Activated CD4-positive, alpha-beta T cell treated with anti-CD3 and anti-CD28 coated beads for 36 hours (primary cell): ENCODE measurements around the gene TPRG1. TPM values are rescaled to one million over a fixed set of nuclear protein-coding genes. Genes with fewer than 3 reads are reported as not detected.

ENCODE experiments used
- ATAC-seq: fragments of 200-7000 bp; cut with Tn5 transposase; one replicate; pipeline ENCODE4 v1.10.0; 2021; ENCODE audit warnings: mild to moderate bottlenecking, moderate library complexity
- CTCF ChIA-PET: fragments of 350-600 bp; sonication (Branson Sonifier 250); formaldehyde crosslinking; loops from one replicate; lab custom pipeline; 2021; ENCODE audit warnings: antibody characterized with exemption; lab: Charles Lee
- POLR2A ChIA-PET: fragments of 350-600 bp; sonication (Branson Sonifier 250); formaldehyde crosslinking; loops from one replicate; lab custom pipeline; 2021; ENCODE audit warnings: antibody characterized with exemption, inconsistent platforms; lab: Charles Lee
- DNase-seq: peaks from one replicate; pipeline ENCODE4 v3.0.0-alpha.2; 2020
- H3K27ac Mint-ChIP-seq: one replicate; pipeline ENCODE4 v1.8.0; 2021; ENCODE audit warnings: mixed read lengths
- H3K27me3 Mint-ChIP-seq: one replicate; pipeline ENCODE4 v1.8.0; 2021; ENCODE audit warnings: mixed read lengths
- H3K36me3 Mint-ChIP-seq: one replicate; pipeline ENCODE4 v1.8.0; 2021; ENCODE audit warnings: low read depth, mixed read lengths
- H3K4me1 Mint-ChIP-seq: one replicate; pipeline ENCODE4 v1.8.0; 2021; ENCODE audit warnings: mixed read lengths
- H3K4me3 Mint-ChIP-seq: one replicate; pipeline ENCODE4 v1.8.0; 2021; ENCODE audit warnings: mild to moderate bottlenecking, moderate library complexity, mixed read lengths
- H3K9me3 Mint-ChIP-seq: one replicate; pipeline ENCODE4 v1.8.0; 2021; ENCODE audit warnings: low read depth, mixed read lengths
- intact Hi-C, 2 experiments: fragments of 100-400 bp; cut with DNase I in 1 of 2; cut with micrococcal nuclease in 1 of 2; formaldehyde crosslinking; loops; one replicate each; pipeline versions ENCODE4 v1.14.2 to v1.15.1; 2022 to 2024; cut with DNase I, micrococcal nuclease
- total RNA-seq, 2 experiments: library from RNA; stranded (reverse); gene quantifications; one replicate each; pipeline ENCODE4 v1.2.3, GENCODE V29; 2021

The TPRG1 gene
- total RNA-seq, 2 experiments from 2014 or later = 11.6 to 11.9 TPM

DNA sequence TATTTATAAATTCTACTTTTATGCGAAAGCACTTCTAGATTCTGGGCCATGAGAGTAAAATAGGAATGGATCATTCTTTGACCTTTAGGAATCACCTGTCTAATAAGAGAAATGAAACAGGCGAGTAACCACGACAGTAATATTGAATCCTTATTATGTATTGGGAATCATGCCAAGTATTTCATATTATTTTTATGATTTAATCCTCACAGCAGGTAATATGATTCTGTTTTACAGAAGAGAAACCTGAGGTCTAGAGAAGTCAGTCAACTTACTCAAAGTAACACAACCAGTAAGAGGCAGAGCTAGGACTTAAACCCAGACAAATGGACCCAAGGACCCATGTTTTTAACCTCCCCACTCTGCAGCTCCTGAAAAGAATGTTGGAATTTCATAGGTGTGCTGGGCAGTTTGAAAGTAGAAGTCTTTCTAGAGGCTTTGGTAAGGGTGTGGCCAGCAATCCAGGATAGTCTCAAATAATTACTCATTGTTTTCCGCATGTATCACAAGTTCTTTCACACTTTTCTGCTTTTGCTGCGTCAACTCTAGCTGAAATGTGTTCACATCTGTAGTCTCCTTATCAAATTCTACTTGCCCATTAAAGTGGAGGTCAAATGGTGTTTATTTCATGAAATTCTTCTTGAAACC, 181.7 kb downstream of the TPRG1 start:
- ChIA-PET CTCF (interaction anchor here (0.8 to 2.6 kb wide), 2 partner anchors 15 to 81 kb away, joined by 3 to 11 read pairs; no protein-coding TSS in a partner anchor), POLR2A (interaction anchor here (0.6 kb wide), 1 partner anchor 9 kb away, joined by 8 read pairs; no protein-coding TSS in a partner anchor)
- no peak overlapping the region for H3K27ac Mint-ChIP-seq
- intact Hi-C loops = no loop called here
- H3K27me3 Mint-ChIP-seq = no peaks in the 10 kb centered on the region
- H3K9me3 Mint-ChIP-seq = peaks cover 2% of the 10 kb centered on the region
- DNase-seq (no peak), ATAC-seq (no peak)
- peaks cover 29% of the 10 kb centered on the region for H3K4me1 Mint-ChIP-seq
- no peaks in the 10 kb centered on the region for H3K36me3 Mint-ChIP-seq
- no peak overlapping the region for H3K4me3 Mint-ChIP-seq

DNA sequence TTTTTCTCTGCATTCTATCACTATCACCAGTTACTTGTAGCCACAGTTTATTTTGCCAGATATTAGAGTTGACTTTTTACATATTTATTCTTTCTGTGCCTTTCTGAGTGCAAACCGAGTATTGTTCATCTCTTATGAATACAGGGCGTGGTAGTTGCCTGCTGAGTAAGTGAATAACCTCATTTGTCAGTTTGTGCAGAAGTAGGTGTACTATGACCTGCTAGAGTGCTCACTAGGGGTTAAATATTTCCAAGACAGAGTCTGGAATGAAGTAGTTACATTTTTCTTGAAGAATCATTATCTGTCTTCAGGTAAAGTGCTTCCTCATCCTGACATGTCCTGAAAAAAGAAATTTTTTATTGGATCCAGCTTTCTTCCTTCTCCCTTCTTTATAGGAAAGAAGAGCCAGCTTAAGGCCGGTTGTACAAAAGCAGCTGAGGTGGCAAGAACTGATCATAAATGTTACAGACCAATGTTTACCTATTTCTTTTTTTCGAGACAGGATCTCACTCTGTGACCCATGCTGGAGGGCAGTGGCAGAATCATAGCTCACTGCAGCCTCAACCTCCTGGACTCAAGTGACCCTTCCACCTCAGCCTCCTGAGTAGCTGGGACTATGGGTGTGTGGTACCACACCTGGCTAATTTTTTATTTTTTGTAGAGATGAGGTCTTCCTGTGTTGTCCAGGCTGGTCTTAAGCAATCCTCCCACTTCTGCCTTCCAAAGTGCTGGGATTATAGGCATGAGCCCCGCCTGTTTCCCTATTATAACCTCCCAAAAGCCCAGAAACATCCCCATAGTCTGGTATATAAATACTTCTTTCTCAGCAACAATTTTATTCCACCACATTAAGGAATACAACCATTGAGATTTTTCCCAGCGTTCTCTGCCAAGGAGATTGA, 182.5 kb downstream of the TPRG1 start:
- H3K4me3 Mint-ChIP-seq = no peak overlapping the region
- H3K9me3 Mint-ChIP-seq = peaks cover 2% of the 10 kb centered on the region
- H3K4me1 Mint-ChIP-seq = peaks cover 29% of the 10 kb centered on the region
- intact Hi-C loops = no loop called here
- CTCF ChIA-PET = interaction anchor here (0.7 to 2.6 kb wide), 4 partner anchors 12 to 49 kb away, joined by 3 to 11 read pairs (median 4); no protein-coding TSS in a partner anchor
- DNase-seq (no peak), ATAC-seq (no peak)
- H3K27me3 Mint-ChIP-seq = no peaks in the 10 kb centered on the region
- H3K27ac Mint-ChIP-seq = no peak overlapping the region
- no peaks in the 10 kb centered on the region for H3K36me3 Mint-ChIP-seq
- POLR2A ChIA-PET = interaction anchor here (0.6 kb wide), 1 partner anchor 10 kb away, joined by 8 read pairs; no protein-coding TSS in a partner anchor

DNA sequence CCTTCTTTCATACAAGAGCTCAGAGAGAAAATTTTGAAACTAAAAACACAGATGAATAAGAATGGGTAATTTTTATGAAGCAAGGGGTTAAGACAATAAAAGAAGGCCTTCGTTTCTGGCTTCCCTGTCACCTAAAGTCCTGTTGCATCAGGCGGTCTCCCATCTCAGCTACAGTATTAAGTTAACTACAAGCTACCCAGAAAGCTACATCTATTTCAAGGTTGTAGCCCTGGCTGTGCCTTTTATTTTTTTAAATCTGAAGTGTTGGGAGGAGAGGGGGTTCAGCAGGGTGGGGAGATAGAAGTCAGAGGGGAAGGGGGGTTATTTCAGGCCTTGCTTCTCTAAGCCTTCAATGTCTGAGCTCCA, 183.3 kb downstream of the TPRG1 start:
- Mint-ChIP-seq H3K4me1 (peaks cover 29% of the 10 kb centered on the region), H3K36me3 (no peaks in the 10 kb centered on the region), H3K4me3 (no peak overlapping the region), H3K27me3 (no peaks in the 10 kb centered on the region), H3K9me3 (no peaks in the 10 kb centered on the region), H3K27ac (peak overlapping the region; percentile 83)
- POLR2A ChIA-PET = interaction anchor here (0.7 kb wide), 1 partner anchor 37 kb away, joined by 3 read pairs; no protein-coding TSS in a partner anchor
- intact Hi-C loops = loop anchor here in 1 of 2 experiments (5.0 kb wide), 1 partner anchor 33 kb away; no protein-coding TSS in a partner anchor
- CTCF ChIA-PET = interaction anchor here (0.6 to 2.6 kb wide), 5 partner anchors 13 to 120 kb away, joined by 3 to 11 read pairs (median 3); no protein-coding TSS in a partner anchor
- ATAC-seq = no peak
- DNase-seq = no peak

DNA sequence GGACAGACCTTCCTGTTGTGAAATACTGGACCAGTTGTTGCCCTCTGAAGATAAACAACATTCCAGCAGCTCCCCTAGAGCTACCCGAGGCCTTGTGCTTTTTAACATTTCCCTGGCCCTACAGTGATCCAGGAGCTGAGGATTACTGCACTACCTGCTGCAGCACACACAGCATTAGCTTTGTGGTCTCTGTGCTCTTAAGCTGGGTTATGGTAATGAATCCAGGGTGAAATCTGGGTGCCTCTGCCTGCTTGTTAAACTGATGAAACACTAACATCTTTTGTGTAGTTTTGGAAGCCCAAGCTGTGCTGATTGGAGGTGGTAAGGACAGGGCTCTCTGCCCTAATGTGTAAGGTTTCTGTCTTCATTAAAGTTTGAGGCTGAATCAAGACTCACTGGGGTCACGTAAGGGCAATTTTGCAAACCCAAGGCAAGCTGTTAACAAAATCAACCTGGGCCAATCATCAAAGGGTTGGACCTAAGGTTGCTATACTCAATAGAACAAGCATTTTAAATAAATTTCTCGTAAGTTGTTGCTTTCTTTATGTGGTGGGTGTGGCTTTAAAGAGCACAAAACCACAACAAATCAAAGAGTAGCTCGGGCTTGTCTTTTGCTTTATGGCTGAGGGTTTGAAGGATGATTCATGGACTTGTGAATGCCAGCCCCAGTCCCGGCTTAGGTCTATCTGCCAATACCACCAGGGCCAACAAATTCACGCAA, 183.9 kb downstream of the TPRG1 start:
- POLR2A ChIA-PET = interaction anchor here (0.6 to 0.7 kb wide), 3 partner anchors 38 to 357 kb away, joined by 3 read pairs; no protein-coding TSS in a partner anchor
- CTCF ChIA-PET = interaction anchor here (0.6 to 2.6 kb wide), 7 partner anchors 13 to 121 kb away, joined by 3 to 11 read pairs (median 3); no protein-coding TSS in a partner anchor
- H3K4me3 Mint-ChIP-seq = peak overlapping the region; percentile 30
- ATAC-seq = peak; percentile 92
- intact Hi-C loops = loop anchor here in 1 of 2 experiments (5.0 kb wide), 1 partner anchor 33 kb away; no protein-coding TSS in a partner anchor
- no peaks in the 10 kb centered on the region for H3K36me3 Mint-ChIP-seq
- peaks cover 29% of the 10 kb centered on the region for H3K4me1 Mint-ChIP-seq
- no peaks in the 10 kb centered on the region for H3K27me3 Mint-ChIP-seq
- peak; percentile 56 for DNase-seq
- peak overlapping the region; percentile 83 for H3K27ac Mint-ChIP-seq
- H3K9me3 Mint-ChIP-seq = no peaks in the 10 kb centered on the region

DNA sequence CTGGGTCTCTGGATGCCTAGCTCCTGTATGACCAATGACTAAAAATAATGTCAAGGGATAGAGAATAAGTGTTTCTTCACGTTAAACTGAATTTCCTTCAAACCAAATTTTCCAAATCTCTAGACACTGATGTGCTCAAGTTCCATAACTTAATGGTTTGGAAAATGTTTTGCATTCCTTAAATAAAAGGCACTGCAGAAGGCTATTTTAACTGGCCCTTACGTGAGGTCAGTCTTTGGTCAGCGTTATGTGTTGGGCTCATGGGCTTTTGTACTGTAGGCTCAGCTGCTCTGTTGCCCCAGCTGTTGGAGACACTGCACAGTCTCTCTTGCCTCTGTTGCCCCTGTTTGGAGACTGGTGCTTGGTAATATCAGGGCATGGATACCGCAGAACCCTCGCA, 188.5 kb downstream of the TPRG1 start:
- intact Hi-C loops = no loop called here
- peaks cover 18% of the 10 kb centered on the region for H3K4me1 Mint-ChIP-seq
- no peaks in the 10 kb centered on the region for H3K9me3 Mint-ChIP-seq
- H3K27ac Mint-ChIP-seq = no peak overlapping the region
- POLR2A ChIA-PET = interaction anchor here (0.6 to 0.7 kb wide), 3 partner anchors 13 to 135 kb away, joined by 3 to 4 read pairs (median 4); no protein-coding TSS in a partner anchor
- no peaks in the 10 kb centered on the region for H3K27me3 Mint-ChIP-seq
- DNase-seq (no peak), ATAC-seq (no peak)
- H3K4me3 Mint-ChIP-seq = no peak overlapping the region
- H3K36me3 Mint-ChIP-seq = no peaks in the 10 kb centered on the region
- CTCF ChIA-PET = interaction anchor here (1.9 kb wide), 1 partner anchor 10 kb away, joined by 9 read pairs; no protein-coding TSS in a partner anchor

DNA sequence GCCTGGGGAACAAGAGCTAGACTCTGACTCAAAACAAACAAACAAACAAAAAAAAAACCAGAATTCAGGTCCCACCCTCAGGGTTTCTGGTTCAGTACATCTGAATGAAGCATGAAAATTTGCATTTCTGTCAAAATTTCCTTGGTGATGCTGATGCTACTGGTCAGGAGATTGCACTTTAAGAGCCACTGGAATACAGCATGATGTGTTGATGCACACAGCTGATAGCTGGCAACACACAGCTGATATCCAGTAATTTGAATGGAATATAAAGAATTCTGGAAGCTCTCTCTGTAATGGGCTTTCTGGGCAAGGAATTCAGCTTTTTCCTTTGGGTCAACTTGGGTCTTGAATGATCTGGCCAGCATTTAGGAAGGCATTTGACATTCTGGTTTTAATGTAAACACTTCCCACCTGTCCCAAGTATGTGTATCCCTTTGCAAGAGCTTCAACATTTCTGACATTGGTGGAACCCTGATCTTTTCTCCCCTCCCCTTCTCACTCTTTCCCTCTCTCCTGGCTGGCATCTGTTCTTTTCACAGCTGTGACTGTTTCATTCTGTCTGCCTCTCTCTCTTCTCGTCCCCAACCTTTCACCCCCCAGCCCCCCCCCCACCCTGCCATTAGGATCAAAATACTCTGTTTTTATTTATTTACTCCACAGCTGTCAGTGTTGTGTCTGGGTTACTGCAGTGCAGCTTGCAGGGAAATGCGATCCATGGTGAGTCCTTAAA, 189.5 kb downstream of the TPRG1 start:
- no peak for ATAC-seq
- ChIA-PET CTCF (interaction anchor here (1.9 kb wide), 1 partner anchor 9 kb away, joined by 9 read pairs; no protein-coding TSS in a partner anchor), POLR2A (interaction anchor here (0.6 to 0.7 kb wide), 2 partner anchors 30 to 134 kb away, joined by 3 to 4 read pairs; no protein-coding TSS in a partner anchor)
- intact Hi-C loops = no loop called here
- no peak for DNase-seq
- Mint-ChIP-seq H3K27ac (no peak overlapping the region), H3K4me1 (peaks cover 11% of the 10 kb centered on the region), H3K4me3 (no peak overlapping the region), H3K27me3 (no peaks in the 10 kb centered on the region), H3K9me3 (no peaks in the 10 kb centered on the region), H3K36me3 (no peaks in the 10 kb centered on the region)

DNA sequence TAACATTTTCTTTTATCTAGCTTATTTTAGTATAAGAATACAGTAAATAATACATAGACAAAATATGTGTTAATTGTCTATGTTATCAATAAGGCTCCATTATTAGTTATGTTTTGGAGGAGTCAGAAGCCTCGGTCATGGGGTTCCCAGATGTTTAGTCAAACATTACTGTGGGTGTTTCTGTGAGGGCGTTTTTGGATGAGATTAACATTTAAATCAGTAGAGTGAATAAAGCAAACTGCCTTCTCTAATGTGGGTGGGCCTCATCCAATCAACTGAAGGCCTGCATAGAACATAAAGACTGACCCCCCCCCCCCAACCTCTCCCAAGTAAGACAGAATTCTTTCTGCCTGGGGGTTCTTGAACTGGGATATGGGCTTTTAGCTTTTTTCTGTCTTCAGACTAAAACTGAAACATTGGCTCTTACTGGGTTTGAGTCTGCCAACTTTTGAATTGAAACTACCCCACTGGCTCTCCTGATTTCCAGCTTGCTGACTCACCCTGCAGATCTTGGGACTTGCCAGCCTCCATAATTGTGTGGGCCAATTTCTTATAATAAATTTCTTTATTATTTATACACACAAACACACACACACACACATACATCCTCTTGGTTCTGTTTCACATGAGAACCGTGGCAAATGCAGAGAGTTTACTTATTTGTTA, 192.0 kb downstream of the TPRG1 start:
- Mint-ChIP-seq H3K27ac (no peak overlapping the region), H3K4me1 (peaks cover 2% of the 10 kb centered on the region), H3K9me3 (no peaks in the 10 kb centered on the region), H3K4me3 (no peak overlapping the region), H3K27me3 (no peaks in the 10 kb centered on the region), H3K36me3 (no peaks in the 10 kb centered on the region)
- intact Hi-C loops = no loop called here
- DNase-seq = no peak
- ChIA-PET POLR2A (no interaction called here), CTCF (no interaction called here)
- no peak for ATAC-seq

DNA sequence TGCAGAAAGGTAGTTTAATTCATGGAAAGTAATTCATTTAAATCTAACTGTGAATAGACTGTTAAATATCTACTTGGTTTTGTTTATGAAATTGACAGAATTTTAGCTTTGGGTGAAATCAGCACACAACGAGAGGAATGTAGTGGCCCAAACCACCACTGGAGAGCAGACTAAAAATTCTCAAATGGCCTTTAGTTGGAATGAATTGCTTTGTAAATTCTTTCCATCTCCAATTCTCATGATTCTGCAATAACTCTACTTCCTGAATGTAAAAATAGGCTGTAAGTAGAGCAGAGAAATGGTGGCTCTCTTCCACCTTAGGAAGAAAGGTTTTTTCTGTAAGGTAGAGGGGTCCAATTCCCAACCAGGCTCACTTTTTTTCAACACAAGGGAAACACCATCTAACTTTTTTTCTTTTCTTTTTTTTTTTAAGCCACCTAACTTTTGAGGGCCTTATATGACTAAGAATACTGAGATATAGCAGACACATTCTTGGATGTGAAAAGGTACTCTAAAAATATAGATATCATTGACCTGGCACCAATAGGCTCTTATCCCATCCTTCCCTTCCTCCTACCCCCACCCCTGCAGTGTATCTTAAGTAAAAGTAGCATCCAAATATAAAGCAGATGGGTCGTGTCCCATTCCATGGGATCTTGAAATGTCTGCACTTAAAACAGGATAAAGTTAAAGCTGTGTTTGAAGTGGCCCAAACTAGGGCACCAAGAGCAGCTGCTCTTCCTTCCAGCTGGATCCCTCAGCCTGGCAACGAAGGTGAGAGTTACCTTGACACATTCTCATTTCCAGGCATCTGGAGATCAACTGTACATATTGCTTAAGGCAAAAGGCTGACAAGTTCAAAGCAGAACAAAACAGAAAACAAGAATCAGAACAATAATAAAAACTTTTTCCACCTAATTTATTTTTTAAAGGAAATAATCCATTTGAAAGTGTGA, 194.1 kb downstream of the TPRG1 start:
- no peak overlapping the region for H3K4me3 Mint-ChIP-seq
- DNase-seq = no peak
- no peak for ATAC-seq
- intact Hi-C loops = no loop called here
- POLR2A ChIA-PET = interaction anchor here (0.7 kb wide), 1 partner anchor 1917 kb away, joined by 3 read pairs; no protein-coding TSS in a partner anchor
- CTCF ChIA-PET = interaction anchor here (1.2 kb wide), 1 partner anchor 12 kb away, joined by 3 read pairs; no protein-coding TSS in a partner anchor
- H3K4me1 Mint-ChIP-seq = peaks cover 2% of the 10 kb centered on the region
- H3K27me3 Mint-ChIP-seq = no peaks in the 10 kb centered on the region
- no peaks in the 10 kb centered on the region for H3K36me3 Mint-ChIP-seq
- no peak overlapping the region for H3K27ac Mint-ChIP-seq
- H3K9me3 Mint-ChIP-seq = no peaks in the 10 kb centered on the region

DNA sequence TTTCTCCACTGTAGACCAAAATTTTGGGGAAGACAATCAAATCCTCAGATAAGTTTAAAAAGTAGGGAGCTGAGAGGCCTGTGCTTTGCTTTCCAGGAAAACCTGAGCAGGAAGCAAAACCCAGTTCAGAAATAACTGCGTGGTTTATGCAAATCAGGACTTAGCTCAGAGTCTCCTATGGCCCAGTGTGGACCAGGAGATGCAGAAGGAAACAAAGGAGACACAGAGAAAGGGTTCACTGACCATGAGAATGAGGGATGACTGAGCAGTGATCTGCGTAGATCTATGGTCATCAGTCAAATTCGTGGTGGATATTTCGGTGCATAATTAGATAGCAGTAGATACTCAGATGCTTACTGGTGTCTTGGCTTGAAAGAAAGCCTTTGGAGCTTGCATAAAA, 196.6 kb downstream of the TPRG1 start:
- CTCF ChIA-PET = interaction anchor here (1.2 kb wide), 1 partner anchor 419 kb away, joined by 3 read pairs; no protein-coding TSS in a partner anchor
- Mint-ChIP-seq H3K9me3 (no peaks in the 10 kb centered on the region), H3K4me1 (peaks cover under 1% of the 10 kb centered on the region), H3K36me3 (no peaks in the 10 kb centered on the region), H3K27me3 (no peaks in the 10 kb centered on the region), H3K27ac (no peak overlapping the region), H3K4me3 (no peak overlapping the region)
- DNase-seq (no peak), ATAC-seq (no peak)
- POLR2A ChIA-PET = no interaction called here
- intact Hi-C loops = no loop called here
